HG02642 (cell line): ENCODE results near the gene GIT1.
A peak's percentile ranks its signal among the peaks of the same experiment; 100 is the strongest.
"Not testable (repeated sequence)": the region's sequence is repeated elsewhere in the genome, so short reads cannot be mapped to it uniquely, and the experiment has no call there.

Experiments
- ATAC-seq: cut with Tn5 transposase; IDR thresholded peaks from one replicate; pipeline ENCODE4 v1.9.1; 2021; ENCODE audit warnings: mild to moderate bottlenecking; ENCODE audit not compliant: unreplicated experiment, poor library complexity

The GIT1 gene

DNA sequence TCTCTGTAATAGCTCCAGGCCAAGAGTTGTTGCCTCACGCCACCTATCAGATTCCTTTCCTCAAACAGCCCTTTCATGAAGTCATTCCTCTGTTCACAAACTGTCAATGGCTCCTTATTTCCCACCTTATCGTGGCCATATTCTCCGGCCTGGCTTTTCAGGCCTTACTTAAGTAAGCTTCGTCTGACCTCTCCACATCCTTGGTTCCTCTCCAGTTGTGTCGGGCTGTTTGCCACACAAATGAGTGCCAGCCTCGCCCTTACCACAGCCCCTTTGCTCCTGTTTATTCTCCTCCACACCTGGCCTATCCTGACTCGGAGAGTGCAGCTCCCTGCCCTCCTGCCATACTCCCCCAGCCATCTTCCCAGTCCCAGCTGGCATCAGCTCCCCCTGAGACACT lies 18.9 kb downstream of the GIT1 start:
- no peak for ATAC-seq

DNA sequence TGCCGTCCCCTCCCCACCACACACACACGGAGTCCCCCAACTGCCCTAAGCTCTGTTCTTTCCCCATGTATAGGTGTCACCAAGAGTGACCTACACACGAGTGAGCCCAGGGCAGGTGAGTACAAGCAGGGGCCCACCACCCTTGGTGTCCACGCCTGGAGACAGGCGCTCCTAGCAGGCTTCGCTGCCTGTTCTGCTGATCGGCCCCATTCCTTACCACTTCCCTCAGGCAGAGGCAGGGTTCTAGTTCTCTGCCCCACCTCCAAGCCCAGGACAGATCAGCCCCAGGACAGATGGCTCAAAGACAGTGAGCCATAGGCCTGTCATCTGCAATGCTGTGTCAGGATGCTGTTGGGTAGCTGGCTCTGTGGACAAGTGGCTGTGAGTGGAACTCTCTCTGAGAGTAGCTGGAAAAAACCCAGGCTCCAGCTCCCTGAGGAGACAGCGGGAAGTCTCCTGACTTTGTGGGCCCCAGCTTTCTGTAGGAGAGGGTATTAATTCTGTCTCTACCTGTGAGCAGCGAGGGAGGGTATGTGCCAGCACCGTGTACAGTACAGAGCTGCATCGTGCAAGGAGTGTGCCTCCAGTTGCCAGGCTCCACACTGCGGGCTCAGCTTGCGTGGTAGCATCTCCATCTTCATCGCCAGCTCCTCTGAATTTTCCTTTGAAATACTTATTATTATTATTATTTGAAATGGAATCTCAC lies 20.1 kb downstream of the GIT1 start:
- ATAC-seq = no peak

DNA sequence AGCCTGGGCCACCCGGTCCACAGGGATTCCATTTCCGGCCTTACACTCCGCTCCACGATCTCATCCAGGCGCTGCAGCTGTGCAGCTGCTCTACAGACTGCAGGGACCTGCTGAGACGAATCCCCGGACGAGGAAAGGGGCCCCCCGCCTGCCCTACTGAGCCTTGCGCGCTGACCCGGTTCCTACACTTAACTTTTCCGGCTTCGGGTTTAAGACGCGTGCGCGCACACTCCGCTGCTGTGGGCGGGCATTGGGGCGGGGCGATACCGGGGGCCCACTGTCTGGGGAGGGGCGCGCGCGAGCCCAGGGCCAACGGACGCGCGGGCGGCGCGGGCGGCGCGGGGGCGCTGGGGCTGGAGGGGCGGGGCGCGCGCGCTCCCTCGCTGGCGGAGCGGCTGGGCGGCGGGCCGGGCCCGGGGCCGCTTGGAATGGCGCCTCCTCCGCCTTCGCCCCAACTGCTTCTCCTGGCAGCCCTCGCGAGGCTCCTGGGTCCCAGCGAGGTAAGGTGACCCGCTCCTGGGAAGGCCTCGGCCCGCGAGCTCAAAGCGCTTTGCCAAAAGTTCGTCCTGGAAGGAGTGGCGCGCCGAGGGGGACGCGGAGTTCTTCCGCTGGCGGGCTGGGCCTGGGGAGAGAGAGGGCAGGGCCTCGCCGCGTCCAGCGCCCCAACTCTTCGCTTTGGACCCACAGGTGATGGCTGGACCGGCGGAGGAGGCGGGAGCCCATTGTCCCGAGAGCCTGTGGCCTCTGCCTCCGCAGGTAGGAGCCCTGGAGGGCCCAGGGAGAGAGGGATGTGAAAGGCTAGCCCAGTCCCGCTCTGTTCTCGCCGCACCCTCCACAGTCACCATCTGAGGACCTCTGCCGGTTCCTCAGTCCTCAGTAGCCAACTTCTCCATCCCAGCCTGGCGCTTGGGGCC lies 20.9 kb downstream of the GIT1 start, which contains the start of gene TP53I13:
TSS of gene TP53I13 (plus strand) at position 371 of the 914 bp plus-strand sequence. CDS start at position 429, 58 bp downstream.
- ATAC-seq = peak; percentile 50

DNA sequence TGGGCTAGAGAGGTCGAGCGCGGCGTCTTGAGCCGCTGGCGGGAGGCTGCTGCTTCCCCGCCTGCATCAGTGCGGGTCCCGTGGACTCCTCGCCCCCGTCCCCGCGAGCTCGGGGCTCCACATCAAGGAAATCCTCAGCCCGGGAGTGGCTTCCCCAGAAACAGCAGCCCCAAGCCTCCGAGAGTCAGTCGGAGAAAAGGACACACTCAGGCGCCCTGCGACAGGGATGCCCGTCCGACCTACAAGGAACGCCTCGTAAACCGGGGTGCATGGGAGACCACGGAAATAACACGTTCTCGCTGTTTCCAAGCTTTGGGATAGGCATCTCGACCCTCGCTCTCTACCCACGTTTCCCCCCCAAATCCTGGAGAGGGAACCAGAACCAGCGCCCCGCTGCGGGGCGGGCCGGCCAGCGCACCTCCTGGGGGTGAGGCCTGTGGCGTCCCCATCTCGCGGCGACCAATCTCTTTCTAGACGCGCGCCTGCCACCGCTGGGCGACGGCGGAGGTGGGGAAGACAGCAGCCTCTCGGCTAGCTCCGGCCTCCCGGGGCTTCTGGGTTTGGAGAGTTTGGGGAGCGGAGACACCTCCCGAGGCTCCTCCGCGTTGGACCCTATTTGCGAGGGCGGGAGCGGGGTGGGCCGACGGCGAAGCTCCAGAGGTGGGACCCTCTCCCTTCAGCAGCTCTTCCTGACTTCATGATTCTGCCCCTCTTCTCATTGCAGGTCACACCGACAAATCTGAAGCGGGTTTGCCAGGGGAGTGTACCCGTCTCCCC lies 21.7 kb downstream of the GIT1 start:
- peak; percentile 47 for ATAC-seq

DNA sequence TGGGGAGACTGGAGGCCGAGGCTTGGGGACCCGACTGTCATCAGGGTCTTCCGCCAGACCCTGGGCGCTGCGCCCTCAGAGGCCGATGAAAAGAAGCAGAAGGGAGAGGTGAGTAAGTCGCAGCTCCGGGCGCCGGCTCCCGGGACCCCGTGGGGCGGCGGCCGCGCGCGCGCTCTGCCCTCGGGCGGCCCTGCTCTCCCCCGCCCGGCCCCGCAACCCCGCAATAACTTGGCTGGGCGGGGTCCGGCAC lies 22.2 kb downstream of the GIT1 start:
- peak; percentile 8 for ATAC-seq

DNA sequence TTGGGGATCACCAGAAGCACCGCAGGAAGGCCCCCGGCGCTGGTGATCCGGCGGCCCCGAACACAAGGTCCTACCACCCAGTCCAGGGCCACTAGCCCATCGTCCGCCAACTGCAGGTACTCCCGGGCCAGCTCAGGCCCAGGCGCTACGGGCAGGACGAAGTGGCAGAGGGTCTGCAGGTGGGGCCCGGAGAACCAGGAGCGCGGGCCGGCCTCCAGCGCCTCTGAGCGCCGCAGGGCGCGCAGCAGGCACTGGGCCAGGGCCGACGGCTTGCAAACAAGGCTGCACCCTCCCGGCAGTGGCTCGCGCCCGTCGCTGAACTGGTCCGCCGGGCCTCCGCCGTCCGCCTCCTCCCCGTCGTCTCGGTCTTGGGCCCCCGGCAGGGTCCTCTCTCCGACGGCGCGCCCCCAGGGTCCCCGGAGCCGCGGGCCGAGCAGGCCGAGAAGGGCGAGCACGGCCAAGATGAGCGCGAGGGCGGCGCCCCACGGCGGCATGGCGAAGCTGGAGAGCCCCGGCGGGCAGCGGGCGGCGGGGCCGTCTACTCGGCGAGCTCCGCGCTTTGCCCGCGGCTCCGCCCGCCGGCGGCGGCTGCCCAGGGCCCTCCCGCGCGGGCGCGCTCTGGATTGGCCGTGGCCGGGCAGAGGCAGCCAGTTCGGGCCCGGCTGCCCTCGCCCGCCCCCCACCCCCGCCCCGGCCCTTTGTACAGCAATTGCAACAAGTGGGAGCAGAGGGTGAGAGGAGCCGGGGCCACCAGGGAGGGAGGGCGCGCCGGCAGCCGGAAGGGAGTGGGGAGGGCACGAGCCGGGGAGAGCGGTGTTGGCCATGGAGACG lies 22.8 kb downstream of the GIT1 start, which contains the start of gene ABHD15:
TSS of gene ABHD15 (minus strand) at position 565 of the 831 bp plus-strand sequence. CDS start at position 494, 71 bp downstream.
- ATAC-seq = peak; percentile 27

DNA sequence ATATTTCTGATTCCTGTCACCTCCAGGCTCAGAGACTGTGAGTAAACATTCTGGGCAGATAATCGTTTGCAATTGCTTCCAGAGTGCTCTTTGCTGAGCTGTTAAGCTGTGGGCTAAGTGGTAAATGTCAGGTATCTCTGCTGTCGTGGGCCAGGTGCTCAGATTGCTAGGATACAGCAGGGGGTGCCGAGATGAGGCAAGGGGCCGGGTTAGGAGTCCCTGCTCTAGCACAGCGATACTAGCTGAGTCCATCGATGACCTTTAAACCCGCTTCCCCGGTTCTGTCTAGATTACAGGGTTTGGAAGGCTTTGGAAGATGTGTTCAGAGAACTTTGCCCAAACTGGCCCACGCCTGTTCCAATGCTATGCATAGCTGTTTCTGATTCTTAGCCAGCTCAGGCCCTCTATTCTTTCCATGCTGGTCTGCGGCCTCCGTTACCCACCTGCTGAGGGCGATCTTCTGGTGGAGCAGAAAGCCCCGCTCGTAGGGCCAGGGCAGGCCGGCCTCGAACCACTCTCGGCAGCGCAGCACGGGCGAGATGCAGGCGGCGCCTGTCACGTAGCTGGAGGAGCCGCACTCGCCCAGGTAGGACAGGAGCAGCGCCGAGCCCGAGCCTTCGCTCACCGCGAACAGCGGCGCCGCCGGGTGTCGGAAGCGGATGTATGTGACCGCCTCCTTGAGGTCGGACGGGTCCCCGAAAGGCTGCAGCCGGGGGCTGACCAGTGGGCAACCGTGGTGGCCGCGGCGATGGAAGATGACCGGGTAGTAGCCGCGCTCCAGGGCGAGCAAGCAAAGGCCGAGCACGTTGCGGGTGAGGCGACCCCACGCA lies 23.6 kb downstream of the GIT1 start:
- no peak for ATAC-seq

DNA sequence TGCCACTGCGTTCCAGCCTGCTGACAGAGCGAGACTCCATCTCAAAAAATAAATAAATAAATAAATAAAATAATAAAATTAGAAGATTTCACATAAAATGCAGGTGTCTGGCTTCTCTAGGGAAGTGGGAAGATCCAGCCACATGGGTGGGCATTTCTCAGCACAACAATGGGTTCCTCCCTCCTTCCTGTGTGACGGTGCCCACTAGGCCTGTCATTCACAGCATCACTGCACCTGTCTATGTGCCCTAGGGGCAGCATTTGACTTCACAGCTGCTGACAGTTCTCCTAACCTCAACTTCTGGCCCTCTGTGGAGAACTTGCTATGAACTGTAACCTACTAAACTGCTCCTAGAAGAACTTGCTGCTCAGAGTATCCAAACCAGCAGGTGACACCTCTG lies 25.6 kb downstream of the GIT1 start:
- no peak for ATAC-seq

DNA sequence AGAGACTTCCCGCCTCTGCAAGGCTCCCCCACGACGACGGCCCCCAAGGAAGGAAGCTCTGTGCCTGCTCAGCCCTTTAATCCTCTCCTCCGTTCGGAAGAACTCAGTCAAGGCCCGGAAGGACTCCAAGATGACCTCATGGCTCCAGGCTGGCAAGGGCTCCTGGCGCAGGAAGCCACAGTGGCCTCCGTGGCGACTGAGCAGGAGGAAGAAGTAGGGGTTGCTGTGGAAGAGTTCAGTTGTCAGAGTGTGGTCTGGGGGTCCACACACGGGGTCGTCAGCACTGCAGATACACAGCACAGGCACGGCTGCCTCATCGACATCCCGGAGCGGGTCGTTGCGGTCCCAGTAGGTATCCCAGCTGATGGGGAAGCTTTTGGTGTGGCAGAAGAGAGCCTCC lies 26.8 kb downstream of the GIT1 start:
- no peak for ATAC-seq

DNA sequence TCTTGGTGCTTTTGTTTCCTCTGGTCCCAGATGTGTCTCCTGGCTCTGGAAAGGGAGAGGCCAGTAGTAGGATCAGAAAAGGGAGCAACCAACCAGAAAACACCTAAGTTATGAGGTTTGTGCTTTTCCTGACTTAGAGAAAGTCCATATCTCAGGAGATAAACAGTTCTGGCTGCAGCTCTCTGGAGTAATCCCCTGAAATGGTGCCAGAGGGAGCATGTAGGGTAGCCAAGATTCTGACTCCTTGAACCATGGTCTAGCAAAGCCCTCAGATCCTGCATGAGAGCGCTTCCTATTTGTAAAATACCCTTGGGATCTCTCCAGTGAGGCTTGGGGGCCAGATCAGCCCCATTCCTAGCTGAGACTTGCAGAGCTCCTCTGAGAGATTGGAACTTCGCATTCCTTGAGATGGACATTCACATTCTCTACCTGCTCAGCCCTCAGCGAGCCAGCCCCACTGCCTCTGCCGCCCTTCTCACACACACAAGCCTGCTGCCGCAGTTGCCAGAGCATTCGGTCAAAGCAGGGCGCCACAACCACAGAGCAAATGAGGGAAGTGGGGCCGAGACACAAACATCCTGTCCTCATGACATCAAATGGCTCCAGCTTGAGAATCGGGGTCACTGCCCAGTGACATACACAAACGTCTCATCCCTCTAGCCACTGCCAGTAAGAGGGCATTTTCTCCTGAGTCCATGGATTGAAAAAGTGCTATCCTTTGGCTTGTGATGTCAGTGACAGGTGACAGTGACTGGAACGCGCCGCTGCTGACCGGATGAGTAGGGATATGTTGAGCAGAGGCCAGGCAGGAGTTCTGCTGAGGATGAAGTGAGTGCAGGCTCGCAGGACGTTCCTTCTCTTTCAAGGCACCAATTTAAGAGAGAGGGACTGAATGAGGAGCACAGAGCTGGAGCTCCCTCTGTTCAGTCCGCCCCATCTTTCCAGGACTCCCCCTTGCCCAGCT lies 27.6 kb downstream of the GIT1 start:
- no peak for ATAC-seq

DNA sequence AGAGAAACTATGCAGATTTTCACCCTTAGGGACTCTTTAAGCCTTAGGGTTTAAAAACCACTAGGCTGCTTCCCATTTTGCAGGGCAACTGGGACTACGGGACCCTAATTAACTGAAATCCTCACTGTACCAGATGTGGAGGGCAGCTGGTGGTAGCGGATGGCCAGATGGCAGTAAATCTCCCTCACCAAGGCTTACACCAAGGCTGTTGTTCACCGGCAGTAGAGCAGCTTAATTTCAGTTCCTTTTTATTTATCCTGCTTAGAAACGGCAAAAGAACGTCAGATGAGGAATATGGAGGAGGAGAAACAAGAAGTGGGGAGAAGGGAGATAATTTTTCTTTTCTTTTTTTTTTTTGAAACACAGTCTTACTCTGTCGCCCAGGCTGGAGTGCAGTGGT lies 29.1 kb downstream of the GIT1 start:
- no peak for ATAC-seq

DNA sequence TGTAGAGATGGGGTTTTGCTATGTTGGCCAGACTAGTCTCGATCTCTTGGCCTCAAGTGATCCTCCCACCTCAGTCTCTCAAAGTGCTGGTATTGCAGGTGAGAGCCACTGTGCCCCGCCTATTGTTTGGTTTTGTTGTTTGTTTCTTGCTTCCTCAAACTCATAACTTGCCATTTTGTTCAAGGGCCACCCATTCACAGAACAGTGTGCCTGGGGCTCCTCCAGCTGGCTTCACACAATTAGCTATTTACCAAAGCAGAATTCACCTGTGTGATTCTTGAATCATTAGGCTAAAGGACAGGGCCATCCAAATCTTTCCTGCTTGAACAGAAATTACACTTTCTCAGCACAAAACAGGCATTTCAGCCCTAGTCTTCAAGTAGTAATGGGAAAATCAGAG lies 29.8 kb downstream of the GIT1 start:
- ATAC-seq = no peak

DNA sequence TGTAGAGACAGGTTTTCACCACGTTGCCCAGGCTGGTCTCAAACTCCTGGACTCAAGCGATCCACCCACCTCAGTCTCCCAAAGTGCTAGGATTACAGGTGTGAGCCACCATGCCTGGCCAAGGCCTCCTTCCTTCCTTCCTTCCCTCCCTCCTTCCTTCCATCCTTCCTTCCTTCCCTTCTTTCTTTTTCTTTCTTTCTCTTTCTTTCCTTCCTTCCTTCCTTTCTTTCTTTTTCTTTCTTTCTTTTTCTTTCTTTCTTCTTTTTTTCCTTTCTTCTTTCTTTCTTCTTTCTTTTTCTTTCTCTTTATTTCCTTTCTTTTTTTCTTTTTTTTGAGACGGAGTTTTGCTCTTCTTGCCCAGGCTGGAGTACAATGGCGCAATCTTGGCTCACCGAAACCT lies 31.3 kb downstream of the GIT1 start:
- not testable (repeated sequence) for ATAC-seq

DNA sequence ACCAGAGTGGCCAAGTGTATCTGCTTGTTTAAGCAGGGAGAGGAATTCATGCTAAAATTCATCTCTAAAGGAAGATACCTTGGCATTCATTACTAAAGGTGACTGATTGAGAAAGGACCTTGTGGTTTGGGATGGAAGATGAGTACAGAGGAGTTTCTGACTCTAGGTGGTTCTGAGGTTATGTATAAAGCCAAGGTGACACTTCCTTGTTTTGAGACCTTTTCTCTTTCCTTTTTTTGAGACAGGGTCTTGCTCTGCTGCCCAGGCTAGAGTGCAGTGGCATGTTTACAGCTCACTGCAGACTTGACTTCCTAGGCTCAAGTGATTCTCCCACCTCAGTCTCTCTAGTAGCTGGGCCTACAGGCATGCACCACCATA lies 31.7 kb downstream of the GIT1 start:
- no peak for ATAC-seq

DNA sequence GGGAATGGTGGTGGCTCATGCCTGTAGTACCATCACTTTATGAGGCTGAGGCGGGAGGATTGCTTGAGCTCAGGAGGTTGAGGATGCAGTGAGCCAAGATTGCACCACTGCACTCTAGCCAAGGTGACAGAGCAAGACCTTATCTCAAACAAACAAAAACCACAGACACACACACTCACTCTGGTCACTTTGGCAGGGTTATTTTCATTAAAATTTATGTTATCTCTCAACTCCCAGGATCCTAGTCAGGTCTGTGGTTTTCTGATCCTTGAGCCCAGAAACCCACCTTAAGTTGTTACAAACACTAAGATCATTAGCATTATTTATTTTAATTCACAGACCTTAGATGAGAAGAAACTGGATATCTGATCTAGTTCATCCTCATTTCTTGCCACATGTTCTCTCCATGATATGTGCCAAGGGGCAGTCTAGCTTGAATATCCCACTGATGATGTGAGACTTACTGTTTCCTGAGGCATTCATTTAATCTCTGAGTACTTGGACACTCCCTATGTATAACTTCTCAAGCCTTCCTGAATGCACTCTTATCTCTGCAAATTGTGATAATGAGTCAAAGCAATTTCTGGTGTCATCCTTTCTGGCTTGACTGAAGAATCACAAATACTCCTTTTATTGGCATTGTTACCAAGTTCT lies 32.2 kb downstream of the GIT1 start:
- no peak for ATAC-seq

DNA sequence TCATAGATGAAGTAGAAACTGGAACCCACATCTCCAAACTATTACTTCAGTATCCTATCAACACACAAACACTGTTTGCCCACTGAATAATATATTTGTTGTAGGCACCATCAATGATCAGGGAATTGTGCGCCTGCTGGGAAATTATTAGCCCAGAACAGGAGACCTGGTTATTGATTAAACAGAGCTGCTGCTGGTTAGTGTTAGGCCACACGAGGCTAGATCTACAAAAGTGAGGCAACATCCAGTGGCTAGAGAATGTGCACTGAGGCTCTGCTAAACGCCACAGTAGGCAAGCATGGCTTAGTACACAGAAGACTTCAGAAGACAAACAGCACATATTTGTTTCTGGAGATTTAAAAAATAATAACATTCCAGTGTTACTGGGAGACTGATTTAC lies 33.6 kb downstream of the GIT1 start:
- ATAC-seq = no peak

DNA sequence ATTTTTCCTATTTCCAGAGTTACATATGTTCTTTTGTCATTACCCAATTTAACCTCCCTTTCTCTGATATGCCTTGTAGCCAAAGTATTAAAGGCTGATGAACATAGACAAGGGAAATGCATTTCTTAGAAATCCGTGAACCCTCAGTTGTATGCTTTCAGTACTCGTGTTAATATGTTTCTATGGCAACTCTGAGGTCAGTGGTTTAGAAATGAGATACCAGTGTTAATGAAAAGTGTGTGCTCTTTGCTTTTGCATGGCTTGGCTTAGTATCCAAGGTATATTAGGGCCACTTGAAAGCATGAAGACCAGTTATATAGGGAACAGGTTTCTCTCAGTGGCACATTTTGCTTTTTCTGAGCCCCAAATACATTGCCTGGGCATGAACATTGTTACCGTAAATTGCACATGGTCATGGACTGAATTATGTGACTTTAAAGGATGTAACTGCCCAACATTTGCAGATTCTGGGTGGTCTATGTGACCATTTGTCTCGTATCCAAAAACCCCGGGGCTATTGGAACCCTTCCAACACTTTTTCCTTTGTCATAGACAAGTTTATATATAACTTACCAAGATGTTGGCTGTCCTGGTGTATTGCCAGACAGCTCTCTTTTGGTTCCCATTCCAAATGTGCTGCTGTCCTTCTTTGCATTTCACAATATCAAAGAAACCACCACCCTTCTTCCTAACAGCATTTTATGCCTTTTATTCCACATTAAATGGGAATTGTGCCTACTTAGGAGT lies 40.1 kb downstream of the GIT1 start:
- ATAC-seq = no peak
